HG02938 (cell line): Measurements from ENCODE around the gene GCNT1.
"Not testable (repeated sequence)": the region's sequence is repeated elsewhere in the genome, so short reads cannot be mapped to it uniquely, and the experiment has no call there.

Experiments
- ATAC-seq: cut with Tn5 transposase; IDR thresholded peaks from one replicate; pipeline ENCODE4 v1.9.1; 2021; ENCODE audit warnings: mild to moderate bottlenecking, moderate library complexity; ENCODE audit not compliant: unreplicated experiment

GCNT1 gene

DNA sequence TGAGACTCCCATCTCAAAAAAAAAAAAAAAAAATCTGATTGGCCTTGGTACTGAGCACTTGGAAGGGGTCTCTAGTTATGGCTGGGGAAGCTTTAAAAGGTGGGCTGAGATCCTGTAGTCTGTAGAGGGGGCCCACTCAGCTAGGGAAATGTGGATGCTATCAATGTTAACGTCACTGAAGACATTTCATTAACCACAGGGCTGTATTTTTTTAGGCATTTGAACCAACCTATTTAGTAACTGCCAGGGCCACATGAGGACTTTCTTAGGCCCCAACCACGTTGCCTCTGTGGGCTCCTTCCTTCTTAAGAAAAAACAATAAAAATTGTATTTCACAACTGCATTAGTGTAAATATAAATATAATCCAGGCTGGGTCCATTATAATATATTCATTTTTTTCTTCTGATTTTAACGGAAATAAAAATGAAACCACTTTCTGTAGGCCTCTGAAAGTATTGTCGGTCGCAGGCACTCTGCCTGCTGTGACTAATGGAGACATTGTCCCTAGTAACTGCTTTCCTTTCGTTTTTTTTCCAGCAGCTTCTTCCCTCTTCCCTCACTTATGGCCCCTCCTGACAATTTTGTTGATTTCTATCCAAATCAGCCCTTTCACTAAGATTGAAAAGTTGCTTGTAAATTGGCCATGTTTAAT, 71.6 kb downstream of the GCNT1 start:
- ATAC-seq, result peak; percentile 55

DNA sequence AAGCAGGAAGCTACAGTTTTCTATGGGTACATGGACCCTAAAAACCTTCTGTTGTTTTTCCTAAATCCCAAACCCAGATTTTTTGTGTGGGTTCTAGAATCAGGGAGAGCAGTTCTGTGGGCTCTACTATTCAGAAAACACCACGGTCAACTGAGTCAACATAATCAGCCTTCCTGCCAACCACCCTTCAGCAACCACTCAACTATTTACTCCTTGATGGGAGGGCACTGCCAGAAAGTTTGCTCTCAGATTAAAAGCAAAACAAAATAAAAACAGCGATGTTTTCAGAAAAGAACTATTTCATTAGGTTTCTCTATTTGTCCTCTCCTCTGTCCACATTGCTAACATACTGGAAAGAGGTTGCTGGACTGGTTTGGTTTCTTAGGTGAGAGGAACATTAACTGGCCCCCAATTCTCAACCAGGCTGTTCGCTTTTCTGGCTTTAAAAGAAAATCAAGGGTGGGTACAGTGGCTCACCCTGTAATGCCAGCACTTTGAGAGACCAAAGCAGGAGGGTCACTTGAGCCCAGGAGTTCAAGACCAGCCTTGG, 72.3 kb downstream of the GCNT1 start:
- ATAC-seq, result no peak

DNA sequence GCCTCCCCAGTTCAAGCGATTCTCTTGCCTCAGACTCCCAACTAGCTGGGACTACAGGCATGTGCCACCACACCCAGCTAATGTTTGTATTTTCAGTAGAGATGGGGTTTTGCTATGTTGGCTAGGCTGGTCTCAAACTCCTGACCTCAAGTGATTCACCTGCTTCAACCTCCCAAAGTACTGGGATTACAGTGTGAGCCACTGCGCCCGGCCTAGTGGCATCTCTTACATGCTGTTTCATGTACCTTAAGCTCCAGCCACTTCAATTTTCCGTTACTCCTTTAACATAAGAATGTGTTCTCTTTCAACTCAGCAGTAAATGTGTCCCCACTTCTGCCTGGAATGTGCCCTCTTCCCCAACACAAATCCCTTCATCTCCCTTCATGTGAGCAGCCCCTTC, 73.9 kb downstream of the GCNT1 start:
- ATAC-seq, result not testable (repeated sequence)

DNA sequence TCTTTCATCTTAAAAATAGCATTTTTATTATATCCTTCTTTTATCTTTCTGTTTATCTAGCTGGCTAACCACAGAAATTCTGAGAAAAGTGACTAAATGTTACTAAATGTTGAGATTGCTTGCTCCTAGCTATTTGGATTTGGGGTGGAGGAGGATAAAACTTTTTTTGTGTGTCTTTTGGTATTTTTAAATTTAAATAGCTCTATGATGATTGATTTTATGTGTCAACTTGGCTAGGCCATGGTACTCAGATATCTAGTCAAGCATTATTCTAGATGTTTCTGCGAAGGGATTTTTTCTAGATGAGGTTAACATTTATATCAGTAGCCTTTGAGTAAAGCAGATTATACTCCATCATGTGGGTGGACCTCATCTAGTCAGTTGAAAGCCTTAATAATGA, 75.0 kb downstream of the GCNT1 start:
- ATAC-seq, result no peak

DNA sequence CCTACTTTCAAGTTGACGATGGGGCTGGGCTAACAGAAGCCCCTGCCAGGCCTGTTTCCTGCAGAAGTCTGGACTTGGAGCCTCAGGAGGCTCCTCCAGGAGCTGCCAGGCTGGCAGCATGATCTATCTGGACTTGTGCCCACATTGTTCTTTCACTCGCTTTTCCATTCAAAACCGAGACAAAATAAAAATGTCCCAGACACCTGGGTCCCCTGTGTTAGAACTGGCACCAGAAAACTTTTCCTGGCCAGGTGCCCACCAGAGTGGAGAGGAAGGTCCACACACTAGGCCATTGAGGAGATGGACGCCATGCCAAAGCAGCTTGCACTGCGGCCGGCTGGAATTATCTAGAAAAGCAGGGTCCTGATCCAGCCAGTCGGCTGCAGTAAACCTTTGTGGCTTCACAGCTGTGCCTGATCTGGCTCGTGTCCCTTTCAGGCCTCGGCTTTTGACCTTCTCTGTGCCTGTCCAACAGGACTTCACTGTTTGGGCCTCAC, 78.2 kb downstream of the GCNT1 start:
- ATAC-seq, result no peak

- no peak for ATAC-seq
Observed at GRCh38 chr9:76539180-76539579, 80.2 kb downstream of the GCNT1 start.

- no peak for ATAC-seq
Observed at GRCh38 chr9:76542360-76542759, 83.4 kb downstream of the GCNT1 start.

GRCh38 chr9:76545191-76545590, 86.2 kb downstream of the GCNT1 start:
- no peak for ATAC-seq

GRCh38 chr9:76552181-76552580, 93.2 kb downstream of the GCNT1 start:
- no peak for ATAC-seq

DNA sequence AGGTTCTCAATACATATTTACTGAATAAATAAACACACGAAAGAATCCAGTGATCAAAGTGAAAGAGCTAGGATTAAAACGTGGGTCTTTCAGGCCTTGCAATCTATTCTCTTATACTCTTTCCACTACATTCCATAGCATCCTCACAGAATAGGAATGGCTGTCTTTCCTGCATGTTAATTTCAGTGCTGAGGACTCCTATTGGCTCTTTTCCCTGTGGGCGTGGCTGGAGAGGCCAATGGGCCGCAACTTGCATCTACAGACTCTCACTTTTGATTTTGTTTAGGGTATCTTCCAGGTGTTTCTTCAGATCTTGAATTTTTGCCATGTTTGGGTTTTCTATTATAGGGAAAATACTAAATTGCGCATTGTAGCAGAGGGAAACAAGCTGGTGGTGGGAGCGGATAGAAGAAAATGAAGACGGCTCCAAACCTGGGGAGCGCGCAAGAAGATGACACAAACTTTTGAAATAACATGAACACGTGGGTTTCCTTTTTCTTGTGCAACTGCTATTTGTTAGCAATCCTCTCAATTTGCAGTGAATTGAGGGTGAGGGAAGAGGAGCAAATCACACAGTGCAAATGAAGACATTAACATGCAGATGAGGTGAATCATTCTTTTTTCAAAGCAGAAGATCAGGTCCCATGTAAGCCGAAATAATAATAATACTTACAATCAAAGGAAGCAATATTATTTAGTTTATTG, 93.9 kb downstream of the GCNT1 start:
- no peak for ATAC-seq

- ATAC-seq, result no peak
Observed at GRCh38 chr9:76553680-76554079, 94.7 kb downstream of the GCNT1 start.
